ENCODE results near the gene LRP5. TPM values are rescaled to one million over a fixed set of nuclear protein-coding genes. Genes with fewer than 3 reads are reported as not detected.

LRP5 gene
- polyA plus RNA-seq, 3 donors = 0.23 to 0.29 TPM; not detected in 1

- no peak for TF ChIP-seq CTCF (IDR thresholded peaks at IDR 0.05)
- H3K4me1 ChIP-seq (ENCODE audit: control insufficient read depth in 1 of 2, insufficient read depth in 2 of 2, low read length in 2 of 2) = peaks cover 8% of the 10 kb centered on the region in 2 donors
- WGBS (ENCODE audit: insufficient coverage) = 82% methylated on average over 8 of the region's 21 CpGs
- Mint-ChIP-seq H3K4me1 (peaks cover 11% of the 10 kb centered on the region), H3K9me3 (peaks cover 0 to 2% (median 0%) of the 10 kb centered on the region in 7 donors), H3K27me3 (ENCODE audit: low read depth in 3 of 3) (peaks cover 3 to 5% (median 4%) of the 10 kb centered on the region in 3 donors), H3K36me3 (no peaks in the 10 kb centered on the region), H3K4me3 (no peak overlapping the region), H3K27ac (no peak overlapping the region)
- H3K9ac ChIP-seq (ENCODE audit: insufficient read depth, low read length, poor library complexity, severe bottlenecking) = no peak overlapping the region
- no peaks in the 10 kb centered on the region for H3K27me3 ChIP-seq (ENCODE audit: control insufficient read depth in 2 of 2, insufficient read depth in 2 of 2, low read length in 2 of 2)
- no peak overlapping the region for H2AFZ ChIP-seq (ENCODE audit: insufficient read depth, low read depth, low read length, poor library complexity, severe bottlenecking)
- no peak overlapping the region for H3K4me2 ChIP-seq (replicated peaks; ENCODE audit: extremely low read depth, low read length, poor library complexity, severe bottlenecking)
- H3K79me2 ChIP-seq (ENCODE audit: insufficient read depth, low read length) = no peaks in the 10 kb centered on the region
- no peak for DNase-seq
- H3K27ac ChIP-seq (ENCODE audit: low read depth in 1 of 2, low read length in 2 of 2) = no peak overlapping the region
- H3K4me3 ChIP-seq (replicated peaks in 1 of 3; ENCODE audit: low read depth in 2 of 3, low read length in 3 of 3) = no peak overlapping the region
- H4K20me1 ChIP-seq (ENCODE audit: insufficient read depth, low read length) = no peaks in the 10 kb centered on the region
- intact Hi-C loops (cut with micrococcal nuclease) = no loop called here
- H3K9me3 ChIP-seq (replicated peaks in 1 of 2; ENCODE audit: control insufficient read depth in 1 of 2, insufficient read depth in 1 of 2, low read length in 2 of 2) = no peaks in the 10 kb centered on the region
- no peaks in the 10 kb centered on the region for H3K36me3 ChIP-seq (replicated peaks in 1 of 2; ENCODE audit: control insufficient read depth in 1 of 2, insufficient read depth in 2 of 2, low read length in 2 of 2)
Measured at GRCh38 chr11:68341557-68342458, 29.4 kb downstream of the LRP5 start.

- H3K27ac ChIP-seq (ENCODE audit: low read depth in 1 of 2, low read length in 2 of 2) = no peak overlapping the region
- no peaks in the 10 kb centered on the region for H3K9me3 ChIP-seq (replicated peaks in 1 of 2; ENCODE audit: control insufficient read depth in 1 of 2, insufficient read depth in 1 of 2, low read length in 2 of 2)
- no peak overlapping the region for H3K4me3 ChIP-seq (replicated peaks in 1 of 3; ENCODE audit: low read depth in 2 of 3, low read length in 3 of 3)
- H3K4me2 ChIP-seq (replicated peaks; ENCODE audit: extremely low read depth, low read length, poor library complexity, severe bottlenecking) = no peak overlapping the region
- H4K20me1 ChIP-seq (ENCODE audit: insufficient read depth, low read length) = no peaks in the 10 kb centered on the region
- H3K9ac ChIP-seq (ENCODE audit: insufficient read depth, low read length, poor library complexity, severe bottlenecking) = no peak overlapping the region
- no peaks in the 10 kb centered on the region for H3K79me2 ChIP-seq (ENCODE audit: insufficient read depth, low read length)
- Mint-ChIP-seq H3K27me3 (ENCODE audit: low read depth in 3 of 3) (peaks cover 2 to 5% (median 3%) of the 10 kb centered on the region in 3 donors), H3K4me1 (peaks cover 3% of the 10 kb centered on the region), H3K36me3 (no peaks in the 10 kb centered on the region), H3K9me3 (peaks cover 0 to 2% (median 0%) of the 10 kb centered on the region in 7 donors), H3K4me3 (no peak overlapping the region), H3K27ac (no peak overlapping the region)
- no peaks in the 10 kb centered on the region for H3K36me3 ChIP-seq (replicated peaks in 1 of 2; ENCODE audit: control insufficient read depth in 1 of 2, insufficient read depth in 2 of 2, low read length in 2 of 2)
- no peaks in the 10 kb centered on the region for H3K27me3 ChIP-seq (ENCODE audit: control insufficient read depth in 2 of 2, insufficient read depth in 2 of 2, low read length in 2 of 2)
- H2AFZ ChIP-seq (ENCODE audit: insufficient read depth, low read depth, low read length, poor library complexity, severe bottlenecking) = no peak overlapping the region
- H3K4me1 ChIP-seq (ENCODE audit: control insufficient read depth in 1 of 2, insufficient read depth in 2 of 2, low read length in 2 of 2) = peaks cover 0 to under 1% of the 10 kb centered on the region in 2 donors
- DNase-seq = no peak
- TF ChIP-seq CTCF (IDR thresholded peaks at IDR 0.05) = no peak
- intact Hi-C loops (cut with micrococcal nuclease) = no loop called here
- 94% methylated on average over 11 of the region's 13 CpGs for WGBS (ENCODE audit: insufficient coverage)
Measured at GRCh38 chr11:68342459-68343158, 30.2 kb downstream of the LRP5 start.

All from CD14-positive monocyte (primary cell).